ENCODE results near the gene DOCK8.
"Not testable (repeated sequence)": the region's sequence is repeated elsewhere in the genome, so short reads cannot be mapped to it uniquely, and the experiment has no call there.

DOCK8 gene

DNA sequence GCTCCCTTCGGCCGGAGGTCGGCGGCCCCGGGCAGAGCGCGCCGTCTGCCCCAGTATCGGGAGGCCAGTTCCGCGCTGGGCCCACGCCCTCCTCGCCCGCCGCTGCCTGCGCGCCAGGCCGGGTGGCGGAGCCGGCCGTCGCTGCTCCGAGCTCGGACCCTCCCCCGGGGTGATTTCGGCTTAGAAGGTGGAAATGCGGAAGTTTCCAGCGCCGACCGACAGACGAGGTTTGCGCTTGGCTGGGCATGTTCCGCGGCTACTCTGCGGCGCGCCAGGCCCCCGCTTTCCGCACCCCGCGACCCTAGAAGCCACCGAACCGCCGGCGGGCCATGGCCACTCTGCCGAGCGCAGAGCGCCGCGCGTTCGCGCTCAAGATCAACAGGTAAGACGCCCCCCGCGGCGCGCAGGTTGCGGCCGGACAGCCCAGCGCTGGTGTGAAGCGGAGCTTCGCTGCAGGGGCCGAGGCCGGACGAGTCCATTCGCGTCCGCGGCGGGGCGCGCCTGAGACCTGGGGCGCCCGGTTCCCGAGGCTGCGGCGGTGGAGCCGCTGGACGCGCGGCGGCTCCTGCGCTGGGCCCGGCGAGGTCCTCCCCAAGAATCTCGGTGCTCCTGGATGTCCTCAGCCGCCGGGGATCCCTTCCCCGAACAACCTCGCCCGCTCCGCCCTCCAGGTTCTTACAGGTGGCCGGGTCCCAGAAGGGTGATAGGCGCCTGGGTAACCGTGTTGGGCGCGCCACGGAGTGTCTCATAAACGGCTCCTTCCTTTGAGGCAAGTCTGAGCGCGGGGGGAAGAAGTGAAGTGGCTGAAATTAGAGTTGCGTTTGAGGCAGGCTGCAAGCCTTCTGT lies at the start of gene DOCK8:
Gene DOCK8, plus strand, starts transcription at position 218 of the 846 bp plus-strand sequence. Its CDS starts 112 bp downstream, at position 330.
- peak; percentile 54 for DNase-seq (ENCODE audit: low spot score)

DNA sequence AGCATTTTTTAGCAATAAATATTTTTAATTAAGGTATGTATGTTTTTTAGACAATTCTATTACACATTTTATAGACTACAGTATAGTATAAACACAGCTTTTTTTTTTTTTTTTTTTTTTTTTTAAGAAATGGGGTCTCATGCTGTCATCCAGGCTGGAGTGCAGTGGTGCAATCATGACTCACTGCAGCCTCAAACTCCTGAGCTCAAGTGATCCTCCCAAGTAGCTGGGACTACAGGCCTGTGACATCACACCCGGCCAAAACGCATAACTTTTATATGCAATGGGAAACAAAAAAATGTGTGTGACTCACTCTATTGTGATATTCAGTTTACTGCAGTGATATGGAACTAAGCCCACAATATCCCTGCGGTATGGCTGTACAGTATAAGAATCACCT lies 44.9 kb upstream of the DOCK8 start:
- not testable (repeated sequence) for DNase-seq (ENCODE audit: low spot score)

DNA sequence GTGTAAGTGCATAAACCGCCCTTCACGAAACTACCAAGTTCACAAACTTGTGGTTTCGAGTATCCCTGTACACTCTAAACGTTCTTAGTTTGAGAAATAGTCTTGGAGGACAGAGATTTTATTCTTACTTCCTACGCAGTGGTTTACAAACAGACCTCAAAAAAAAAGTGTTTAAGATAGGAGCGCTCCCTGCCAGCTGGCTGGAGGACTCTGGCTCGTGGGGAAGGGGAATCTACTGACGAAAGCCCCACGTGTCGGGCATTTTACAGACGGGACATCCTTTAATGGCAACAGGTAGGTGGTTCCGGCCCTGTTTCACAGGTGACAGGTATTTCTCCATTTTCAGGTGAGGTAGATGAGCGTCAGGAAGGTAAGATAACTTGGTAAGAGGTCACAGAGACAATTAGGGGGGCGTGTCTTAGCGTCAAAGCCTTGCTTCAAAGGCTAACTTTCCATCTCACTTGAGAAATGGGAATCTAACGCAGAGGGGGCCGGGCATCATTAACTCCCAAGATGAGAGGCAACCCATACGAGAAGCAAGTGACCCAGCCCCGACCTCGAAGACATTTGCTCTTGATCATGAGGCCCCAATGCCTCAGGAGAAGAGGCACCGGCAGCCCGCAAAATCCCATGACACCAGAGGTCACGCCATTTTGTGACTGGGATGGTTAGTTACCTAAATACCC lies 36.4 kb upstream of the DOCK8 start:
- DNase-seq (ENCODE audit: low spot score), result not testable (repeated sequence)

DNA sequence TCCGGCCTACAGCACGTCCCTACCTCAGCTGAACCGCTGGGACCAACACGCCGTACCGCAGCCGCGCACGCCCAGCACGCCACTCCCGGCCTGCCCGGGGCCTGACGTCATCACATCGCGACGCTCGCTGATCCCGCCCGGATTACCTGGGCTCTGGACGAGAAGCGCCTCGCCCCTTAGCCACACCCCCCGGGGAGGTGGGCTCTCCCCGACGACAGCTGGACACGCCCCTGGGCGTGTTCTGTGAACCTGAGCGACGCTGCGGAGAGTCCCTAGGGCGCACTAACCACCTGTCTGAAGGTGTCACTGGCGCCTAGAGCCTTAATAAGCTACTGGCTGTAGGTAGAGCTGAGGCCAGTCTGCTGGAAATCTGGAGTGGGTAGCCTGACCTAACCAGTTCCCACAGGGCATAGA lies 35.7 kb upstream of the DOCK8 start, which contains the start of gene ZNG1A:
Gene ZNG1A, minus strand, starts transcription at position 87 of the 414 bp plus-strand sequence. CDS start 87 bp downstream, outside the sequence.
- DNase-seq (ENCODE audit: low spot score), result not testable (repeated sequence)

DNA sequence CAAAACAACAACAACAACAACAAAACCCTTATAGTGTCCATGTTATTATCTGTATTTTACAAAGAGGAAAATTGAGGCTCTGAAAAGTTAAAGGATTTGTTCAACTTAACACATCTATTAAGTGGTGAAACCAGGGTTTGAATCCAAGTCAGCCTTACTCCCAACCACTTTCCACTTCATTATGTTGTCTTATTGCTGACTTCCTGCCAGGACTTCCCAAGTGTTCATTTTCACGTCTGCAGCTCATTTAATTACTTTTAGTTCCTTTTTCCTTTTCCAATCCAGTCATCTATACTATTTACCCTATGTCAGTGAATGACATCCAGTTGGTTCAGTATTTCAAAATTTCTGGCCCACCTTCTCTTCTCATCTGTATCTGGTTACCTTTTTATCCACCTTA lies 15.1 kb upstream of the DOCK8 start:
- not testable (repeated sequence) for DNase-seq (ENCODE audit: low spot score)

DNA sequence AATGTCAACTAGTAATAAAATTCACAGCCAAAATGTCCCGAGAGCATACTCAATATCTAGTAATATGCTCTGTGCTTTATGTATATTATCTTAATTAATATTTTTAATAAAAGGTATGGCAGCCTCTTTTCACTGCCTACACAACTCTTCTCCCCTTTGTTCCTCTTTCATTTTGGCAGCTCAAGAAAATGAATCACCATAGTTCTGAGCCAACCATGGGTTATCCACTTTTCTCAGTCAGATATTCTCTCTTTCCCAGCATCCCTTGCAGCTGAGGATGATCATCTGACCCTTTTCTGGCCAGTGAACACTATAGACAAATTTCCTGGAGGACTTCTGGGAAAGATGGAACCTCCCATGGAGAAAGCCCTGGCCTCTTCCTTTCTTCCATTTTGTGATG lies 8.2 kb upstream of the DOCK8 start:
- DNase-seq (ENCODE audit: low spot score), result no peak

DNA sequence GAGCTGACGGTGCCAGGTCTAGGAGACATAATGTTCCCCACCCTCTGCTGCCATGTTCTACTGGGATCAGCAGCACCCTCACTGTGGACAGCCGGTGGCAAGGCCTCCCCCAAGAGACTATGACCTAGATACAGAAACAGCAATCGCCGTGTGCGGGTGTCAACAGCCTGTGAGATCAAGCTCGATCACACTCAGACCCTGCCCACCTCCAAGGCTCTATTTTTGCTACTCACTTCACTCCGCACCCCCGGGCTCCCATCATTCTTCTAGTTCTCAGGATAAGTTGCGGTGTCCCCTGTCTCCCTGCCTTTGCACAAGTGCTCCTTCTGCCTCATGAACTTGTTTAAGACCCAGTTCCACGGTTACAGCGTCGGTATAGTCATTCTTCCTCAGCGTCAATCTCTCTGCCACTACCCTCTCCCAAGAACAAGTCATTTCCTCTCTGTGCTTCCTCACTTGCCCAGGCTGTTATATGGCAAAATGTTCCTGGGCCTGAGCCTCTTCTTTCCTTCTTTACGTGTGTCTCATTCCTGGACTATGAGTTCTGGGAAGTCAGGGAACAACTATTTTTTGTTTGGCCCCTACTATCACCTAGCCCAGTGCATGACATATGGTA lies 5.4 kb upstream of the DOCK8 start:
- no peak for DNase-seq (ENCODE audit: low spot score)

DNA sequence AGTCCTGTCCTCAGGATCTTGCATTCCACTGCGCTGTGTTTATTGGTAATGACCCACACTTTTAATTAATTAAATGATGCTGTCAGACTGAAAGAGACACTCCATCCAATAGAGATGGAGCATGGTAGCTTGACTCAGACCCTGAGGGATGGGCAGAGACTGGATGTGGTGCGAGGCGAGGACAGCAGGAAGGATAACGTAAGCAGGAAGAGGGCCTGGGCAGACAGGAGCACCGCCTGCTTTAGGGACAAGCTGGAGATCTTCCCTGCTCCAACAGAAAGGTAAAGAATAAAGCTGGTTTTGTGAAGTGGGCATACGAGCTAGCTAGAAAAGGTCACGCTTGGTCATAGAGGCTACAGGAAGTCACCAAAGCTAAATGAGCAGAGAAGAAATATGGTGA lies 3.6 kb upstream of the DOCK8 start:
- no peak for DNase-seq (ENCODE audit: low spot score)

DNA sequence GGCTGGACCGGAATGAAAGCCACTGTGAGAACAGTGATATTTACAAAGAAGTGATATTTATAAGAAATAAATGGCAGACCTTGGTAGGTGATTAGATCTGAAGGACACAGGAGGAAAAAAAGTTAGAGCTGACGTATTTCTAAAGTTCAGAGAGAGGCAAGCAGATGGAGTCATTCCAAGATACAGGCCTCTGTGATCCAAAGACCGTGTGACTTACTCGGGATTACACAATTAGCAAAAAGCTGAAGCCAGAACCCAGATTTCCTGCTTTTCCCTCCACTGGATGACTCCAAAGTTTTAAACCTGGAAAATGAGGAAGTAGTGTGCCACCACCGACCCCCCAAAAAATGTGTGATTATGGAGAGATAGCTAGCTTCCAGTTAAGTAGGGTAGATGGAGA lies 3.1 kb upstream of the DOCK8 start:
- no peak for DNase-seq (ENCODE audit: low spot score)

DNA sequence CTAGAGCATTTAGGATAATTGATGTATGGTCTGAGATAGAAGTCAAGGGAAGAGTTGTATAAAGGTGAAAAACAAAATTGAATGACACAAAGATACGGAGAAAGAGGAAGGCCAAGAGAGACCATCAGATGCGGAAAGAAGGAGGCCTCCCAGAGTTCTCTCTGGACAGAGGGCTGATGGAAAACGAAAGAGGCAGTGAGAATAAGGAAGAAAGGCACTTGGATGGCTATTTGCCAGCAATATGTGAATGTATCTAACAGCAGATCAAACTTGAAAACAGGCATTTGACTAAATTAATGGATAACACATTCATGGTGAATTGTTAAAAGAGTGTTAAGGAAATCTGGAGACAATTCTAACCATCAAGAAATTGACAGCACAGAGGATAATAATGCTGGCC lies 2.4 kb upstream of the DOCK8 start:
- no peak for DNase-seq (ENCODE audit: low spot score)

DNA sequence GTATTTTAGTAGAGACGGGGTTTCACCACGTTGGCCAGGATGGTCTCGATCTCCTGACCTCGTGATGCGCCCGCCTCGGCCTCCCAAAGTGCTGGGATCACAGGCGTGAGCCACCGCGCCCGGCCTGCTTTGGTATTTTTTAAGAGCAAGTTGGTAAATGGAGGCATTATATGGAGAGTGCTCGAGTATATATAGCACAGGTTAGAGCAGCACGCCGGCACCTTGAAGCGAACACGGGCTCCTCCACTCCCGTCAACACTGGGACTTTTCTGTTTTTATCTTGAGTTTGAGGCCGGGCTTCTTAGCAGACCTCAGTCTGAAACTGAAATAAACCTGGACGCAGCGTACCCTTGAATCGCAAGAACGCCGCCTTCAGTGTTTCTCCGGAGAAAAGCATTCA lies 764 bp upstream of the DOCK8 start:
- DNase-seq (ENCODE audit: low spot score), result not testable (repeated sequence)

DNA sequence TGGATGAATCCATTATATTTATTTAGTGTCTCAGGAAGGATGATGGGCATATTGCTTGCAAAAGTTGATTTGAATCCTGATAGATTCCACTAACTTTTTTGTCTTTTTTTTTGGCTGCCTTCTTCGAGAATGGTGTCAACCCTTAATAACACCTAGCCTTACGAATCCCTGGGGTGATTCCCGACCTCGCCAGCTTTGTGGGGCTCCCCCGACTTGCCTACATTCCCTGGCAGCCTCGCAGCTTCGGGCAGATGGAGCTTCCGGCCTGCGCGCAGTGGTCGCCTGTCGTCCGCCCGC lies 366 bp upstream of the DOCK8 start:
- DNase-seq (ENCODE audit: low spot score), result no peak

DNA sequence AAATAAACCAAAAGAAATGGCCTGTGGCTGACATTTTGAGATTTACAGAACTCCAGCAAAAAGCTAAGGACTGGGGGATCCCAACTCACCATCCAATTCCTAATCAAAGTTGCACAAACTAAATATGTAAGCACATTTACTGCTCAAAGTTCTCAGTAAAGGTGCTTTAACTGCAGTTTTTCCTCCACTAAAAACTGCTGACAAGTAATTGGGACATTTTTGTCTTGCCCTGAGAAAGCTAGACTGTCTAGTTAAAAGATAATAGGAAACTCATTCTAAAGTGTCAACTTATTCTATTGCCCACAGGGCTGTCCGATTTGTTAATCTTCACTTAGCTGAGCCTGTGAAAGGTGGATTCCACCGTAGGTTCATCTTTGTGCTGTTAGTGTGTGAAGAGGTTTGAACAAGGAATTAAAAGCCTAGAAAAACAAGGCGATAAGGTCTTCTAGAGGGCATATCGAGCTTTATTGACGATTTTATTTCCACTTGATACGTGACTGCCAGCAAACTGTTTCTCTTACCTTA lies 1.0 kb downstream of the DOCK8 start:
- no peak for DNase-seq (ENCODE audit: low spot score)

DNA sequence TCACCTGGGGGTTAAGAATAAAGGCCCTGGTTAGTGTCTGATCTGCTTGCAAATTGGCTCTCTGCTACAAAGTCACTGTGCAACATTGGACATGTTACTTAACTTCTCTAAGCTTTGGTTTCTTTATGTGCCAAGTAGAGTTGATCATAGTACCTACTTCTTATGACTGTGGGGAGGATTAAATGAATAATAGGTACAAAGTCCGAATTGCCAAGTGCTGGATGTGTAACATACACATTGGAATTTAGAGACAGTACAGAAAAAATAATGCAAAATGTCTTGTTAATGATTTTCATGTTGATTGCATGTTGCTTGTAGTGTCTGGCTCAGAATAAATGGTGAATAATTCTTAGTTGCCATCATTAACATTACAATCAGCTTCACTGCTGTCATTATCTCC lies 2.2 kb downstream of the DOCK8 start:
- no peak for DNase-seq (ENCODE audit: low spot score)

DNA sequence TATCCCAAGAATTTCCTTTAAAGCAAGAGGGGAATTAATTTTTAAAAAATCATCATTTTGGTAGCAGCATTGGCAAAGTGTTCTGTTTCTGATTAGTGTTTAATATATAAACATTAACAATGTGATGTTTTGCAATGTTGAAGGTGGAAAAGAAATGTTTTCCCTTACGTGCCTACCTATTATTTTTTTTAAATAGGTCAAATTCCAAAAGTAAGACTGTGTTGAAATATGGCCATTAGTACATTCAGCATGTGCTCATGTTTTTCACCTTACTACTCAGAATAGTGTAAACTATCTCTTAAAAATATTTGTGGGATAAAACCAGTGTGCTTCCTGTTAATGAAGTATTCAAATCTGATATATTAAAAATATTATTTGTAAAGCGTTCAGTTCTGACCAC lies 3.3 kb downstream of the DOCK8 start:
- DNase-seq (ENCODE audit: low spot score), result no peak

DNA sequence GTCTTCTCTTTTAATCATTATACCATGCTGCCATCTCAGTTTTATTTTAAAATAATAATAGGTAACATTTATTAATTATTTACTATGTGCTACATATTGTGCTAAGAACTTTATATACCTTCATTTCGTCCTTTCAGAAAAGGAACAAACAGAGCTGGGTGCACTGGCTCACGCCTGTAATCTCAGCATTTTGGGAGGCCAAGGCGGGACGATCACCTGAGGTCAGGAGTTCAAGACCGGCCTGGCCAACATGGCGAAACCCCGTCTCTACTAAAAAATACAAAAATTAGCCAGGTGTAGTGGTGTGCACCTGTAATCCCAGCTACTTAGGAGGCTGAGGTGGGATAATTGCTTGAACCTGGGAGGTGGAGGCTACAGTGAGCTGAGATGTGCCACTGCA lies 4.4 kb downstream of the DOCK8 start:
- not testable (repeated sequence) for DNase-seq (ENCODE audit: low spot score)

DNA sequence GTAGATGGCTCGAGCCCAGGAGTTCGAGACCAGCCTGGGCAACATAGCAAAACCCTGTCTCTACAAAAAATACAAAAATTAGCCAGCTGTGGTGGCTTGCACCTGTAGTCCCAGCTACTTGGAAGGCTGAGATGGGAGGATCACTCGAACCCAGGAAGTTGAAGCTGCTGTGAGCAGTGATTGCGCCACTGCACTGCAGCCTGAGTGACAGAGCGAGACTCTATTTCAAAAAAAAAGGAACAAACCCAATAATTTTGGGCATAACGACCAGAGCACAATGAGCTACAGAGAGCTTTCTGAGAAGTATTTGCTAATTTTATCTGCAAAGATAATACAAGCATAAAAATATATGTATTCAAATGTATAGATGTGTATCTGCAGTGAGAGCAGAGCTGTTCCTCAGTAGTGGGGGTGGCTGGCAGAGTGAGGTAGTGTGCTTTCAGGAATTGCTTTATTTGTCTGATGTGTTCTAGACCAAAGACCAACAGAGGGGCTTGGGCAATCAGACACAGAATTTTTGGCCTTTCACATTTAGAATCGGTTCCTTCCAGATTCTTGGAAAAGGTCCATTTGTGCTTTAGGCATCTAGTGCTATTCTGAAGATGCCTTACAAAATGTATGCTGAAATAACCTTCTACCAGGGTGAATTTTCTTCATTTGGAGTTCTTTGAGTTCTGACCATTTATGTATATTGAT lies 5.2 kb downstream of the DOCK8 start:
- no peak for DNase-seq (ENCODE audit: low spot score)

DNA sequence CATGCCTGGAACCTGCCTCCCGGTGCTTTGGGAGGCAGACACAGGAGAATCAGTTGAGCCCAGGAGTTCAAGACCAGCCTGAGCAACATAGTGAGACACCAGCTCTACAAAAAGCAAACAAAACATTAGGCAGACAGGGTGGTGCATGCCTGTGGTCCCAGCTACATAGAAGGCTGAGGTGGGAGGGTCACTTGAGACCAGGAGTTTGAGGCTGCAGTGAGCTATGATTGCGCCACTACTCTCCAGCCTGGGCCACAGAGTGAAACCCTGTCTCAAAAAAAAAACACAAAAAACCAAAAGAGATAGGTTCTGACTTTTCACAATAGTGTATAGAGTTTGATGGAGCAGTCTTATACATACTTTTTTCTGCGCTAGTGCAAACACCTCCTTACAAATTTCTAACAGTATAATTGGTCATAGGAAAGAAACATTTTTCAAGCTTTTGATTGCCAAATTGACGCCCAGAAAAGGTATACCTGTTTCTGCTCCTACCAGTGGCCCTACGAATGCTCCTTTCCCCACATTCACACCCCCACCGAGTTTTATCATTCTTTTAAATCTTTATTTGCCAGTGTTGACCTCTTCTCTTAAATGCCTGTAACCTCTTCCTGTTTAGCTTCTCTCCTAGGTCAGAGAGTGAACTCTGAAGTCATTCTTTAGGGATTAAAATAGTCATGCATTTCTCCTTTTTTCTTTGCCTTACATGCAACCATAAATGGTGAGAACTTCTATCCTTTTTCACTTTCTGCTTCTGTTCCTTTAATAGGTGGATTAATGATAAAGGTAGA lies 7.5 kb downstream of the DOCK8 start:
- no peak for DNase-seq (ENCODE audit: low spot score)

DNA sequence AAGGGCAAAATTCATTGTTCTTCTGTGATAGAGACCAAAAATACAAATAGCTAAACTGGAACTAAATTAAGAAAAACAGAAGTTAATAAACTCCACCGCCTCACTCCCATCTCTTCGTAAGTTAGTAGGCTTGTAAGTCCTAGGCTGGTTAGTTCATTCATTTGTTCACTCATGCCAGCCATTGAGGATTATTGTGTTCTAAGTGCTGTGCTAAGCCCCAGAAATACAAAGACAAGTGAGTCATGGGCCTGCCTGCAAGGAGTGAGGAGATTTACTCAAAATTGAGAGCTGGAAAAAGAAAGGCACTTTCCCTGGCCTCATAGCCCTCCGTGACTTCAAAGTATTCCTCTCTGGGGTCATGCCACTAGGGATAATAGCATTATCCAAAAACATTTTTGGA lies 8.5 kb downstream of the DOCK8 start:
- no peak for DNase-seq (ENCODE audit: low spot score)

DNA sequence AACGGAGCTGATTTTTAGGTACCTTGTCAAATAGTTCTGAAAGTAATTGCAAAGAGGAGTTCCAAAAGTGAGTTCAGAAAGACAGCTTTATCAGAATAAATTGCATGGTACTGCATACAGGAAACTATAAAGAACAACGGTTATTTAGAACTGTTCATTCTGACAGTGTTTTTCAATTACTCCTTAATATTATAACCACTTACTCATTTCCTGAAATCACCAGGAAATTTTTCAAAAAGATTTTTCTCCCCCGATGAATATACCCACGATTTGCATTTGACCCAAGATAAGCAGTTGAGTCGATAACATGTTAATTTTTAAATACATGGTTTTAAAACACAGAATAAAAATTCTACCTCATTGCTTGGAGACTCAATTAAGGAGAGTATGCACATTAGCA lies 9.4 kb downstream of the DOCK8 start:
- DNase-seq (ENCODE audit: low spot score), result no peak

Data from HuH-7.5 (cell line).